A673 (cell line): ENCODE results near the gene FANCL. TPM values are rescaled to one million over a fixed set of nuclear protein-coding genes. Genes with fewer than 3 reads are reported as not detected.

Source experiments
- BruUV-seq: library from RNA; stranded (reverse); fragments of 400-500 nt; replicated peaks from 2 replicates; lab custom pipeline; 2021; lab: Mats Ljungman, UMichigan
- CTCF ChIA-PET: fragments of 300-600 bp; sonication (Branson Sonifier 250); formaldehyde crosslinking; loops from one replicate; lab custom pipeline; 2022; ENCODE audit warnings: antibody characterized with exemption; lab: Charles Lee
- POLR2A ChIA-PET: fragments of 300-600 bp; sonication (Branson Sonifier 250); formaldehyde crosslinking; loops from one replicate; lab custom pipeline; 2022; ENCODE audit warnings: antibody characterized with exemption; ENCODE audit not compliant: low non-redundant PET; lab: Charles Lee
- DNase-seq: peaks from one replicate; pipeline ENCODE4 v3.0.0-alpha.2; 2015; ENCODE audit warnings: low spot score
- H3K27ac ChIP-seq: fragments of 200-600 bp; sonication (generic); 2 replicates; pipeline ENCODE4 v1.5.1; 2016; ENCODE audit warnings: mixed run types, low read depth, mild to moderate bottlenecking, mixed read lengths, antibody characterized with exemption, low read length; ENCODE audit not compliant: poor library complexity, severe bottlenecking
- H3K27me3 ChIP-seq: fragments of 200-600 bp; sonication (generic); replicated peaks from 2 replicates; pipeline ENCODE4 v1.6.1; 2017; ENCODE audit warnings: mixed run types, low read depth, mild to moderate bottlenecking, mixed read lengths, antibody characterized with exemption, low read length; ENCODE audit not compliant: insufficient read depth, poor library complexity
- H3K36me3 ChIP-seq: fragments of 200-600 bp; sonication (generic); 2 replicates; pipeline ENCODE4 v1.6.1; 2016; ENCODE audit warnings: mixed run types, mild to moderate bottlenecking, mixed read lengths, antibody characterized with exemption, low read length; ENCODE audit not compliant: insufficient read depth, poor library complexity, severe bottlenecking
- H3K4me1 ChIP-seq: fragments of 200-600 bp; sonication (generic); 2 replicates; pipeline ENCODE4 v1.6.1; 2017; ENCODE audit warnings: mixed run types, mild to moderate bottlenecking, mixed read lengths, antibody characterized with exemption, low read length; ENCODE audit not compliant: insufficient read depth, poor library complexity, severe bottlenecking
- H3K4me3 ChIP-seq: fragments of 200-600 bp; sonication (generic); 2 replicates; pipeline ENCODE4 v1.5.1; 2016; ENCODE audit warnings: low read depth, mixed run types, mild to moderate bottlenecking, mixed read lengths, low read length; ENCODE audit not compliant: poor library complexity, severe bottlenecking
- H3K9me3 ChIP-seq: fragments of 200-600 bp; sonication (generic); 2 replicates; pipeline ENCODE4 v1.6.1; 2016; ENCODE audit warnings: mixed run types, low read depth, mild to moderate bottlenecking, mixed read lengths, antibody characterized with exemption, low read length; ENCODE audit not compliant: poor library complexity, severe bottlenecking
- CTCF ChIP-seq: fragments of 300-800, 200-600 bp; sonication (generic); conservative IDR thresholded peaks from 2 replicates; pipeline ENCODE4 v1.5.1; 2017; ENCODE audit warnings: low read depth, mild to moderate bottlenecking, antibody characterized with exemption, low read length, moderate library complexity, mixed read lengths
- EZH2 ChIP-seq: fragments of 200-600 bp; sonication (generic); IDR thresholded peaks from 2 replicates; pipeline ENCODE4 v1.6.1; 2017; ENCODE audit warnings: borderline replicate concordance, low read depth, mild to moderate bottlenecking, mixed read lengths, antibody characterized with exemption, low read length; ENCODE audit not compliant: poor library complexity, severe bottlenecking
- intact Hi-C: fragments of 100-400 bp; cut with micrococcal nuclease; formaldehyde crosslinking; loops from one replicate; pipeline ENCODE4 v1.10.0; 2022; ENCODE audit not compliant: unreplicated experiment
- total RNA-seq: library from RNA; stranded (reverse); gene quantifications from 2 replicates; pipeline ENCODE4 v1.2.3, GENCODE V29; 2021

Gene FANCL
- total RNA-seq, 1 experiment from 2014 or later: 34.7 TPM

GRCh38 chr2:58202404-58202803 is 38.7 kb downstream of the FANCL start:
- Histone ChIP-seq H3K27me3 (no peaks in the 10 kb centered on the region), H3K4me3 (no peak overlapping the region), H3K27ac (no peak overlapping the region), H3K9me3 (no peaks in the 10 kb centered on the region), H3K36me3 (peaks cover 5% of the 10 kb centered on the region), H3K4me1 (no peaks in the 10 kb centered on the region)
- DNase-seq: no peak
- ChIA-PET CTCF (no interaction called here), POLR2A (interaction anchor here (0.6 kb wide), 1 partner anchor 1653 kb away, joined by 3 read pairs; no protein-coding TSS in a partner anchor)
- intact Hi-C loops: no loop called here
- no peak for TF ChIP-seq EZH2
- TF ChIP-seq CTCF: no peak
- no TSS peak for BruUV-seq

GRCh38 chr2:58197894-58198293 is 43.2 kb downstream of the FANCL start:
- POLR2A ChIA-PET: no interaction called here
- intact Hi-C loops: no loop called here
- CTCF ChIA-PET: no interaction called here
- DNase-seq: no peak
- no peaks in the 10 kb centered on the region for H3K27me3 ChIP-seq
- peaks cover 9% of the 10 kb centered on the region for H3K36me3 ChIP-seq
- no TSS peak for BruUV-seq
- no peak overlapping the region for H3K27ac ChIP-seq
- H3K9me3 ChIP-seq: no peaks in the 10 kb centered on the region
- H3K4me3 ChIP-seq: no peak overlapping the region
- no peaks in the 10 kb centered on the region for H3K4me1 ChIP-seq
- TF ChIP-seq EZH2 (no peak), CTCF (no peak)

- no peak for TF ChIP-seq CTCF
- no peak for TF ChIP-seq EZH2
- Histone ChIP-seq H3K27ac (no peak overlapping the region), H3K4me1 (no peaks in the 10 kb centered on the region), H3K4me3 (no peak overlapping the region), H3K27me3 (no peaks in the 10 kb centered on the region), H3K9me3 (no peaks in the 10 kb centered on the region), H3K36me3 (peaks cover 4% of the 10 kb centered on the region)
- CTCF ChIA-PET: no interaction called here
- no TSS peak for BruUV-seq
- POLR2A ChIA-PET: no interaction called here
- intact Hi-C loops: no loop called here
- DNase-seq: no peak
Measured at GRCh38 chr2:58195662-58196061, 45.5 kb downstream of the FANCL start.
